ENCODE results near the gene KRTAP5-4. TPM values are rescaled to one million over a fixed set of nuclear protein-coding genes. Genes with fewer than 3 reads are reported as not detected.
"Not testable (repeated sequence)": the region's sequence is repeated elsewhere in the genome, so short reads cannot be mapped to it uniquely, and the experiment has no call there.

KRTAP5-4 gene
- total and polyA plus RNA-seq, 2 donors (not counting 3 experiments of a cell fraction or from before 2014, with no cell fraction given) = not detected

- H2AFZ ChIP-seq (ENCODE audit: low read depth, low read length); FAIRE-seq; BruUV-seq (replicated peaks); intact Hi-C loops (cut with micrococcal nuclease); H3K4me3 ChIP-seq (replicated peaks in 1 of 3; ENCODE audit: insufficient read depth in 1 of 3, low read depth in 1 of 3, low read length in 3 of 3); H3K27me3 ChIP-seq (ENCODE audit: control insufficient read depth in 2 of 2, insufficient read depth in 2 of 2, low read length in 2 of 2); H3K9me3 ChIP-seq (replicated peaks; ENCODE audit: control insufficient read depth, insufficient read depth, low read length); H3K27ac ChIP-seq (ENCODE audit: insufficient read depth, low read depth, low read length); H3K4me1 ChIP-seq (ENCODE audit: control insufficient read depth, extremely low read depth, insufficient read depth, low read length); H3K9me1 ChIP-seq (replicated peaks; ENCODE audit: control insufficient read depth, extremely low read depth, insufficient read depth, low read length); POLR2A ChIA-PET; H3K36me3 ChIP-seq (ENCODE audit: control insufficient read depth in 2 of 2, extremely low read depth in 1 of 2, insufficient read depth in 2 of 2, low read length in 2 of 2); H3K4me2 ChIP-seq (ENCODE audit: insufficient read depth, low read length); DNase-seq (ENCODE audit: low read depth, low spot score); H3K79me2 ChIP-seq (ENCODE audit: control insufficient read depth, insufficient read depth, low read length); H4K20me1 ChIP-seq (replicated peaks; ENCODE audit: control insufficient read depth, extremely low read depth, insufficient read depth, low read length); H3K9ac ChIP-seq (replicated peaks; ENCODE audit: extremely low read depth, insufficient read depth, low read length); dilution Hi-C loops (cut with MboI; ENCODE audit: extremely low pct_ligation_motif_present, low sequenced_read_pairs): not testable (repeated sequence)
- CTCF ChIA-PET = interaction anchor here (0.7 to 1.6 kb wide), 7 partner anchors 8 to 354 kb away, joined by 3 to 4 read pairs (median 3); no protein-coding TSS in a partner anchor
These were observed 24.6 kb upstream of the KRTAP5-4 start for GRCh38 chr11:1646540-1646939.

GRCh38 chr11:1645357-1645821 is 23.5 kb upstream of the KRTAP5-4 start:
- H4K20me1 ChIP-seq (replicated peaks; ENCODE audit: control insufficient read depth, extremely low read depth, insufficient read depth, low read length) = no peaks in the 10 kb centered on the region
- H3K27me3 ChIP-seq (ENCODE audit: control insufficient read depth in 2 of 2, insufficient read depth in 2 of 2, low read length in 2 of 2) = no peaks in the 10 kb centered on the region
- CTCF ChIA-PET = interaction anchor here (0.5 to 1.6 kb wide), 5 partner anchors 13 to 231 kb away, joined by 3 to 4 read pairs (median 3); no protein-coding TSS in a partner anchor
- H3K9ac ChIP-seq (replicated peaks; ENCODE audit: extremely low read depth, insufficient read depth, low read length) = no peak overlapping the region
- no peak overlapping the region for H3K27ac ChIP-seq (ENCODE audit: insufficient read depth, low read depth, low read length)
- POLR2A ChIA-PET = no interaction called here
- no peaks in the 10 kb centered on the region for H3K36me3 ChIP-seq (ENCODE audit: control insufficient read depth in 2 of 2, extremely low read depth in 1 of 2, insufficient read depth in 2 of 2, low read length in 2 of 2)
- H3K9me1 ChIP-seq (replicated peaks; ENCODE audit: control insufficient read depth, extremely low read depth, insufficient read depth, low read length) = no peaks in the 10 kb centered on the region
- no peak for DNase-seq (ENCODE audit: low read depth, low spot score)
- no peaks in the 10 kb centered on the region for H3K9me3 ChIP-seq (replicated peaks; ENCODE audit: control insufficient read depth, insufficient read depth, low read length)
- H3K4me2 ChIP-seq (ENCODE audit: insufficient read depth, low read length) = no peak overlapping the region
- BruUV-seq (replicated peaks) = no TSS peak
- H2AFZ ChIP-seq (ENCODE audit: low read depth, low read length) = no peak overlapping the region
- no peaks in the 10 kb centered on the region for H3K4me1 ChIP-seq (ENCODE audit: control insufficient read depth, extremely low read depth, insufficient read depth, low read length)
- H3K4me3 ChIP-seq (replicated peaks in 1 of 3; ENCODE audit: insufficient read depth in 1 of 3, low read depth in 1 of 3, low read length in 3 of 3) = no peak overlapping the region
- intact Hi-C loops (cut with micrococcal nuclease) = no loop called here
- FAIRE-seq = no peak
- no peaks in the 10 kb centered on the region for H3K79me2 ChIP-seq (ENCODE audit: control insufficient read depth, insufficient read depth, low read length)
- dilution Hi-C loops (cut with MboI; ENCODE audit: extremely low pct_ligation_motif_present, low sequenced_read_pairs) = no loop called here
- TF ChIP-seq POLR2A (IDR thresholded peaks at IDR 0.05; ENCODE audit: low read depth, low read length) = no peak
- TF ChIP-seq, protein P1, sequence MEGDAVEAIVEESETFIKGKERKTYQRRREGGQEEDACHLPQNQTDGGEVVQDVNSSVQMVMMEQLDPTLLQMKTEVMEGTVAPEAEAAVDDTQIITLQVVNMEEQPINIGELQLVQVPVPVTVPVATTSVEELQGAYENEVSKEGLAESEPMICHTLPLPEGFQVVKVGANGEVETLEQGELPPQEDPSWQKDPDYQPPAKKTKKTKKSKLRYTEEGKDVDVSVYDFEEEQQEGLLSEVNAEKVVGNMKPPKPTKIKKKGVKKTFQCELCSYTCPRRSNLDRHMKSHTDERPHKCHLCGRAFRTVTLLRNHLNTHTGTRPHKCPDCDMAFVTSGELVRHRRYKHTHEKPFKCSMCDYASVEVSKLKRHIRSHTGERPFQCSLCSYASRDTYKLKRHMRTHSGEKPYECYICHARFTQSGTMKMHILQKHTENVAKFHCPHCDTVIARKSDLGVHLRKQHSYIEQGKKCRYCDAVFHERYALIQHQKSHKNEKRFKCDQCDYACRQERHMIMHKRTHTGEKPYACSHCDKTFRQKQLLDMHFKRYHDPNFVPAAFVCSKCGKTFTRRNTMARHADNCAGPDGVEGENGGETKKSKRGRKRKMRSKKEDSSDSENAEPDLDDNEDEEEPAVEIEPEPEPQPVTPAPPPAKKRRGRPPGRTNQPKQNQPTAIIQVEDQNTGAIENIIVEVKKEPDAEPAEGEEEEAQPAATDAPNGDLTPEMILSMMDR (IDR thresholded peaks at IDR 0.05; ENCODE audit: extremely low read depth in 1 of 2, insufficient read depth in 1 of 2, low read depth in 1 of 2, low read length in 2 of 2) = no peak
- TF ChIP-seq EZH2 (IDR thresholded peaks at IDR 0.05; ENCODE audit: borderline replicate concordance, low read depth, low read length, severe bottlenecking) = no peak
- no peak for TF ChIP-seq POLR2AphosphoS5 (IDR thresholded peaks at IDR 0.05; ENCODE audit: insufficient read depth, low read depth, low read length)
- no peak for TF ChIP-seq GATA2 (IDR thresholded peaks at IDR 0.05; ENCODE audit: insufficient read depth, insufficient read length, low read depth, low read length)
- no peak for TF ChIP-seq MYC (IDR thresholded peaks at IDR 0.05; ENCODE audit: low read depth, low read length)
- no peak for TF ChIP-seq MAX (IDR thresholded peaks at IDR 0.05; ENCODE audit: insufficient read depth, insufficient read length)
- no peak for TF ChIP-seq JUN (IDR thresholded peaks at IDR 0.05; ENCODE audit: borderline replicate concordance, insufficient read depth, insufficient read length, low read depth)
- no peak for TF ChIP-seq FOS (IDR thresholded peaks at IDR 0.05; ENCODE audit: borderline replicate concordance, insufficient read depth, low read length)

Data from endothelial cell of umbilical vein (primary cell).